ENCODE results near the gene ALKBH3.

ALKBH3 gene

DNA sequence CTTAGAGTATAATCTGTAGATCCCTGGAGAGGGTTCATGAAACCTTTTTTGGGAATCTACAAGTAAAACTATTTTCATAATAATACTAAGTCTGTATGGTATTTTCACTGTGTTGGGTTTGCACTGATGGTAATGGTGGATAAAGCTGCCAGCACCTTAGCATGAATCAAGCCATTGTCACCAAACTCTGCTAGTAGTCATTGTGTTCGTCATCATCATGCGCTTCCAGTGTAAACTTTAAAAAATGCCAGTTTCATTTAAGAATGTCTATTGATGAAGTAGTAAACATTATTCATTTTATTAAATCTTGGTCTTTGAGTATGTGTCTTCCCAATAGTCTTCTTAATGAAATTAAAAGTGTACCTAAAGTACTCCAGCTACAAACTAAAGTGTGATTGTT lies 15.0 kb downstream of the ALKBH3 start:
- DNase-seq (ENCODE audit: low read depth), result no peak

DNA sequence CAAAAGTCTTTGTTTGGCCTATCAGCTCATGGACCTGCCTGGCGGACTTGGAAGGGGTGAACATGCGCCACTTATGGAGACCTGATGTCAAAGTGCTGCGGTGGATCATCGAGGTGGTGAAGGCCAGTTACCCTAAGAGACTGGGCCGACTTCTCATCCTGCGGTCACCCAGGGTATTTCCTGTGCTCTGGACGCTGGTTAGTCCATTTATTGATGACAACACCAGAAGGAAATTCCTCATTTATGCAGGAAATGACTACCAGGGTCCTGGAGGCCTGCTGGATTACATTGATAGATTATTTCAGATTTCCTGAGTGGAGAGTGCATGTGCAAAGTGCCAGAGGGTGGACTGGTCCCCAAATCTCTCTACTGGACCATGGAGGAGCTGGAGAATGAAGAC lies 17.9 kb downstream of the ALKBH3 start:
- no peak for DNase-seq (ENCODE audit: low read depth)

GRCh38 chr11:43899094-43899493 lies 18.5 kb downstream of the ALKBH3 start:
- no peak for DNase-seq (ENCODE audit: low read depth)

- no peak for DNase-seq (ENCODE audit: low read depth)
Observed at GRCh38 chr11:43901551-43901950, 20.9 kb downstream of the ALKBH3 start.

DNA sequence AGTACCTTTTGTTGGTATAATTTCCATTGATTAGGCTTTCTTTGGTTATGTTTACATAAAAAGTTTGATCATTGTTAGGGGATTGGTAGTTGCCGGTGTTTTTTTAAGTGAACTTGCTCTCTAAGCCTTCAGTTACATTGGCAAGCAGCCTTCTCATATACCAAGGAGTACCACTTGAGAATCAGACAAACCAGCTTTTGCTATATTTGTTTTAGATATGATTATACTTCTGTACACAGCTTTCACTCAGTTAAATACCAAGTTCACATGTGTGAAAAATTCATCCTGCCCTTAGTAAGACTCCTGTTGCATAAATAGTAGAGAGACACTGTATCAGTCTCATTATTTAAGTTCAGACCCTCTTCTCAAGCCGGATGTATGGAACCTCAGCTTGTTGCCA lies 22.4 kb downstream of the ALKBH3 start:
- no peak for DNase-seq (ENCODE audit: low read depth)

GRCh38 chr11:43903969-43904368 lies 23.3 kb downstream of the ALKBH3 start:
- DNase-seq (ENCODE audit: low read depth), result no peak

GRCh38 chr11:43904742-43905535 lies 24.3 kb downstream of the ALKBH3 start:
- no peak for DNase-seq (ENCODE audit: low read depth)

DNA sequence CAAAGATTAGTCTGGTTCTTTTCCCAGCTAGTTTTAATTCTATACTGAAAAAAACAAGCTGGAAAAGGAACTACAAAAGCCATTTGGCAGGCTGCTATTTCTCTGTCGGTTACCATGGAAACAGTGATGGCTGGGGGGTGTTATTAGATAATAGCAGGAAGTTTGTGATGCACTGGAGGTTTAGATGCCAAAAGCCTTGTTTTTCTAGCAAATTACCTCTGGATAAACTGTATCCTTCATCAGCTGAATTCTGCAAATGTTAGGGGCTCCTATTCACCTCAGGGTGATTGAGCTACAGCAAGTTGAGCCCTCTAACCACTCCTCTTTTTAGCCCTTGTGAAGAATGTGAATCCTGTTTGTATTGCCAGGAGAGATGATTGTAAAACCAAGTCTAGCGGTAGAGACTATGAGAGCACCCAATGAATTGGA lies 25.2 kb downstream of the ALKBH3 start:
- DNase-seq (ENCODE audit: low read depth), result no peak

DNA sequence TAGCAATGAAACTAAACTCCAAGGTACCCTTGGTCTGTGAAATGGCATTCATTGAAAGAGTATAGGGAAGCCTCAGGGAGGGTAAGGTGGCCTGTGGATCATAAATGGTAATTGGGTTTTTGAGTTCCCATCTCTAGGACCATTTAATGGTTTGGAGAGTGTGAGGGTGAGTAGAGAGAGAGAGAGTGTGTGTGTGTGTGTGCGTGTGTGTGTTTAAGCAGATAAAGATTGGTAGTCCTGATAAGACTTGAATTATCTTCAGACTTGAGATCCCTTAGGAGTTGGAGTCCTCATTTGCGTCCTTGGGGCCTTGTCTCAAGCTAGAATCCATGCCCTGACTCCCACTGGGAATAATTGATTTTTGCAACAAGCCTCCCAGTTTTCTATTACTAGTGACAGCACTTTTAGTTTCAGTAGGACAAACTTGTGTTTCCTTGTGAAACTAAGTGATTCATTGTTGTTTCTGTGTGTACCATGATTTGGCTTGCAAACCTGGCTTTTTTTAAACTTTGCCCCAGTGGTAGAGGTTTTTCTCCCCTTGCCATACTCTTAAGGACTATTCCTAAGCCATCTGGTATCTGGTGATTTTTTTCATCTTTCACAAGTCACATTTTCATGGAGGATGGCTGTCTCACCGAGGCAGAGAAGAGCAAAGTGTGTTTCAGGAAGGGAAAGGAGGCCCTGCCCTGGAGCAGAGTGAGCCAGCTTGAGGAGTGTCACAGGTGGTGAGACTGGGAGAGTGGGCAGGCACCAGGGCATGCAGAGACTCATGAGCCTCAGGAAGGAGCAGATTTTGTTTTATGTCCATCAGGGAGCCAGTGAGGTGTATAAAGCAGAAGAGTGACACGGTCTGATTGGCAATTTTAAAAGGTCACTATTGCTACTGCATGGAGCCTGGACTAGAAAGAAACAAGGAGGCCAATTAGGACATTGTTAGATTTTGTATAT lies 26.7 kb downstream of the ALKBH3 start:
- DNase-seq (ENCODE audit: low read depth), result no peak

DNA sequence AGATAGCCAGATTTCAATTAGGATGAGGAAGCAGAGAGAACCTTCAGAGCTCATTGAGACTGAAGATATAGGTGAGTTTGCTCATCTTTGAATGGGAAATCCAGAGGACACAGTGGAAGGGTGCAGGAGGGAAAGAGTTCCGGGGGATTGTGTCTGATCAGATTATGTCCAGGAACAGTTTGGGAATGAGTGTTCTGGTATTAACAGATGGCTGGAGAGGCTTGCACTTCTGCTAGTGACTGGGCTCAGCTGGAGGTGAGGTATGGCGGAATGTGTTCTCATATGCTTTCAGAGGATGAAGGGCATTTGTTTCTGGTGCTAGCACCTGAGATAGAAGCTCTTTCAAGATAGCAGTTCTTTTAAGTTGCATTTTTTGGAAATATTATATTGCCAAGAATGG lies 27.6 kb downstream of the ALKBH3 start:
- no peak for DNase-seq (ENCODE audit: low read depth)

GRCh38 chr11:43908683-43909082 lies 28.1 kb downstream of the ALKBH3 start:
- no peak for DNase-seq (ENCODE audit: low read depth)

DNA sequence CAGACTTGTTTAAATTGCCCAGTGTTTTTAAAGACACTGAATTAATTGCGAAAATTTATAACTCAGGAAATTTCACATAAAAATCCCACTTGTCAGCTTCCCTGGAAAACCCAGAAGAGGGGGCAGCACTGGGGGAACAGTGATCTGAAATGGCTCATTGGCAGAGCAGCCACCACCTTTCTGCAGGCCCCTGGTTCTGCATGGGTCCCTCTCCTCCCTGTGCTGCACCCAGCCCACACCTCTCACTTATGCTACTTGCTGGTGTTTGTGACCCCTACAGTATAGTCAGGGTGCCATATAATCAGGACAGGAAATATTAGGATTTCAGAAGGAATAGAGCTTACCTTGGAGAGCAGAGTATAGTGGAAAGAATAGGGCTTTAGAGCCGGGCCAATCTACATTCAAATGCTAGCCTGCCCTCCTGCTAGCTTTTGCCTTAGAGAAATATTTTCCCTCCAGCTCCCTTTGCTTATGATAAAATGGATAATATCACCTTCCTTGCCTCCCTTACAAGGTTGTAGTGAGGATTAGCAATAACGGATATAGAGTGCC lies 33.3 kb downstream of the ALKBH3 start:
- DNase-seq (ENCODE audit: low read depth), result no peak

GRCh38 chr11:43914466-43914865 lies 33.8 kb downstream of the ALKBH3 start:
- no peak for DNase-seq (ENCODE audit: low read depth)

- DNase-seq (ENCODE audit: low read depth), result no peak
Observed at GRCh38 chr11:43916621-43917020, 36.0 kb downstream of the ALKBH3 start.

DNA sequence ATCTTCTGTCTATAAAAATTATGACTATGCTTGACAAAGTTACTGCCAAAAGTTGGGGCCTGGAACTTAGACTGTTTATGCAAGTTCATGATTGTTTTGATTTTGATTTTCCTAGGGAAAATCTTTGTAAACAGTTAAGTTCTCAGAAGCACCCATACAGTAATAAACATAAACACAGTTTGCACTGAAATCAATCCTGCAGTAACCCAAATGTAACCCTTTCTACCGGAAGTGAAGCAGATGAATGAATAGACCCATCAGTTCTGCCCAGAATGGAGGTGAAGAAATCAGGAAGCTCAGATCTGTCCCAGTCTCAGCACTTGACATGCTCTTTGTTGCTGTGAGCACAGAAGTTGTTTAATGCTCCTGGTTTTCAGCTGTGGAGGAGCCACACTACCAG lies 37.2 kb downstream of the ALKBH3 start:
- DNase-seq (ENCODE audit: low read depth), result no peak

GRCh38 chr11:43918662-43919061 lies 38.0 kb downstream of the ALKBH3 start:
- no peak for DNase-seq (ENCODE audit: low read depth)

DNA sequence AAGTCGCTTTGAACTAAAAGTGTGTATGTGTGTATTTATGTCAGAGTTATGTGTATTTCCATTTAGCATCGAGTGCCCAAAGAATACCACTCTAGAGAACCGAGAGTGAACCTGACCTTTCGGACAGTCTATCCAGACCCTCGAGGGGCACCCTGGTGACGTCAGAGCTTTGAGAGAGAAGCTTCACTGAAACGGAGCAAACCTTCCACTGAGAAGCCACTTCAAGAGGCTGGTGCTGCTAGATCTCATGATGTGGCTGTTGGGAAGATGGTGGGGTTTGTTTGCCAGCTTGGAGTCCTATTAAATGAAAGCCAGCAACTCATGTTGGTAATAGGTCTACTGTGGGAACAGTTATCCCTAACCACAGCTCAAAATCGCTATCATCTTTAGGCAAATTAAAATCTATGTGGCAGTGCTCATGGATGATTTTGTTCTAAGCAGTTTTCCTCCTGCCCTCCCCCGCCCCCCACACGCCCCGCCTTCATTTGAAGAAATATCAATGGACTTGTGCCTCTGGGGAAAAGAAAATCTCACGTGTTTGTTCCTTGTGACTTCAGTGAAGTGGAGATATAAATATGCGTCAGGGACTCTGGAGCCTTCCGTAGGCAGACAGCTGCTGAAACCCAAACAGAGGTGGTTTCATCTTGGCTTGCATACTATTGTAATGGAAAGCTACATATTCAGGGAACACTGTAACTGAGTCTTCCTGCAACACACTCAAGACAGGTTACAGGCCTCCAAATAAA lies 39.4 kb downstream of the ALKBH3 start:
- no peak for DNase-seq (ENCODE audit: low read depth)

- DNase-seq (ENCODE audit: low read depth), result peak; percentile 100
Observed at GRCh38 chr11:43920598-43921419, 40.2 kb downstream of the ALKBH3 start.

DNA sequence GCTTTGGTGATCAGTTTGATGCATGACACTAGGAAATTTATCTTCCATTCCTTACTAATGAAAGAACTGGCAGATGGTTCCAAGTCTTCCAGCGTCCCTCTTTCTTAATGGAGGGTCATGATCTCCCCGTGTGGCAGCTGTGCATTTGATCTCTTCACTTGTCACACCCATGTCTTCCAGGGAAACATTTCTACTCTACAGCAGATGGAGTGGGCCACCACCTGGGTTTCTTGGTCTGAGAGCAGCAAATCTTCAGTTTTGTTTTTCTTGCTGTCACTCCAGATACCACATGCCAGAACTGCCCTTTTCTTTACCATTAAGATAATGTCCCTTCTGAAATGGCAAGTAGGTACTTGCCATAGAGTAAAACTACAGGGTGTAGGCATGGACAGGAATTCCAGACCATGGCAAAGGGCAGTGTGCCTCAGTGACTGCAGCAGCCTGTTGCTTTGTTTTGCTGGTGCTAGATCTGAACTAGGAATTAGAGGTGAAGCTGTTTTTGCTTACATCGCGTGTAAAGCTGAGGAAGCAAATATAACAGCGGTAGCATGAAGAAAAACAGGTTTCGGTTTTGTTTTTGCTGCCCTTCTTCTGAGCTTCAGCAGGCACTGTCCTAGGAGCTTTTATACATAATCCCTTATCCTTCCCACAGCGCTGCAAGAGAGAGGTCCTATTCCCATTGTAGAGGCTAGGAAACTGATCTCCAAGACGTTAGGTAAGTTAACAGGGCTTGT lies 41.1 kb downstream of the ALKBH3 start:
- DNase-seq (ENCODE audit: low read depth), result no peak

DNA sequence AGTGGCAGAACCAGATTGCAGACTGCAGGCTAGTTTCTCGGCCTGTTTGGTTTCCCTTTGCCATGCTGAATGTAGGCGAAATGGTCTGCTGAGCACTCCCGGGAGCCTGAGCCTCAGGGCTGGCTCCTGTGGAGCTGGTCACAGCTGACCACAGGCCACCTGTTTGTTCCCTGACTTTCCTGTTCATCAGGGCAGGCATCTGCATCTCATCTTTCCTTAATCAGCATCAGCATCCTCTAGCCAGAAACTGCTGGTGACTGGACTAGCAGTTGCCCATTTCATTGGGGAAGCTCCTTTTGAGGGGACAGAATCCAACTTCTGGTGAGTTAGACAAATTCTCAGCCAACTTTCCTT lies 41.6 kb downstream of the ALKBH3 start:
- no peak for DNase-seq (ENCODE audit: low read depth)
